ENCODE data around the gene RPS15. TPM values are rescaled to one million over a fixed set of nuclear protein-coding genes. Genes with fewer than 3 reads are reported as not detected.
A peak's percentile ranks its signal among the peaks of the same experiment; 100 is the strongest.

The RPS15 gene
- total RNA-seq, 1 experiment from 2014 or later = 702 TPM

- Histone ChIP-seq H3K36me3 (peaks cover 12% of the 10 kb centered on the region), H3K27me3 (no peaks in the 10 kb centered on the region), H3K4me3 (no peak overlapping the region), H3K9me3 (no peaks in the 10 kb centered on the region)
- DNase-seq = no peak
Measured at GRCh38 chr19:1424192-1424955, 13.8 kb upstream of the RPS15 start.

DNA sequence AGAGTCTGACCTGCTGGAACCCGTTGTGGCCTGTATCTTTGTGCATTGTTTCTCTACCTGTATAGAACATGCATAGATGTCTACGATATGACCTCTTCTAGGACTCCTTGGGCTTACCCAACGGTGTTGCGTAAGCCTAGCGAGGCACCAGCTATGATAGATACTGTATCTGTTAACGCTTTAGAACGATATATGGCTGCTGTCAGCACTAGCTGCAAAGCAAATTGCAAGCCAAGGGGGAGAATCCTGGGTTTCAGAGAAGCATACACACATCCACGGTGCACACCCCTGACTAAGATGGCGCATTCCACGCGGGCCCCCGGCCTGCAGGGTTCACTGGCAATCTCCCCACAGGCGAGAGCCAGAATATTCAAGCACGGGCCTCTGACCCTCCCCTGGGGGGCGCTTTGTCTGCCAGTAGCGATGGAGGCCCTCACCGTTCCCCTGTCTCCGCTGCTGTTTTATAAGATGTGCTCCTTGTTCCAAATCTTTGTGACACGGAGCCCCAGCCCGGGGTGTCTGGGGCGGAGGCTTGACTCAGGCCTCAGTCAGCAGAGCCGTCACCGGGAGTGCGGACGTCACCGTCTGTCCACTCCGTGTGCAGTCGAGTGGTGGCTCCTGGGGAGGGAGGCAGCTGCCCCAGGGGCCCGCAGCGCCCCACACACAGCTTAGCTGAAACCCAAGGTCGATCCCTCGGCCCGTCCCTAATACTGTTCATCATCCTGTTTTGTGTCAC lies 12.9 kb upstream of the RPS15 start:
- no peaks in the 10 kb centered on the region for H3K27me3 ChIP-seq
- DNase-seq = no peak
- H3K9me3 ChIP-seq = no peaks in the 10 kb centered on the region
- H3K4me3 ChIP-seq = no peak overlapping the region
- peaks cover 12% of the 10 kb centered on the region for H3K36me3 ChIP-seq

DNA sequence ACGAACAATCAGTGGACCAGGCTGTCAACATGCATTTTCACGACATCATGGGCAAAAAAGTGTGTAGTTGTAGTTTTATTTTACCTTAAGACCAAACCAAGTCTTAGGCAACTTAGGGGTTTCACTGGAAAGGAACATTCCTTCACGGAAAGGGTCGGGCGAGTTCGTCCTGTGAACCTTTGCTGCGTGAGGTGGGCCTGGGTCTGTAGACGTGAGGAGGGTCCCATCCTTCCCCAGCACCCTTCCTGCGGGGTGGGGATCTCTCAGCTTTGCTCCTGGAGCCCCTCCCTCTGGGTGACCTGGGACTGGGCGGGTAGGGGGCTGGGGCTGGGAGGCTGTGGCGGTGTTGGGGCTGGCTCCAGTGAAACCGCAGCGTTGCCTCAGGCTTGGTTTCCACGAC lies 12.3 kb upstream of the RPS15 start:
- Histone ChIP-seq H3K9me3 (no peaks in the 10 kb centered on the region), H3K4me3 (no peak overlapping the region), H3K27me3 (no peaks in the 10 kb centered on the region), H3K36me3 (peaks cover 12% of the 10 kb centered on the region)
- no peak for DNase-seq

- no peaks in the 10 kb centered on the region for H3K27me3 ChIP-seq
- no peak overlapping the region for H3K4me3 ChIP-seq
- H3K9me3 ChIP-seq = no peaks in the 10 kb centered on the region
- DNase-seq = no peak
- H3K36me3 ChIP-seq = peaks cover 12% of the 10 kb centered on the region
Measured at GRCh38 chr19:1426736-1427135, 11.5 kb upstream of the RPS15 start.

DNA sequence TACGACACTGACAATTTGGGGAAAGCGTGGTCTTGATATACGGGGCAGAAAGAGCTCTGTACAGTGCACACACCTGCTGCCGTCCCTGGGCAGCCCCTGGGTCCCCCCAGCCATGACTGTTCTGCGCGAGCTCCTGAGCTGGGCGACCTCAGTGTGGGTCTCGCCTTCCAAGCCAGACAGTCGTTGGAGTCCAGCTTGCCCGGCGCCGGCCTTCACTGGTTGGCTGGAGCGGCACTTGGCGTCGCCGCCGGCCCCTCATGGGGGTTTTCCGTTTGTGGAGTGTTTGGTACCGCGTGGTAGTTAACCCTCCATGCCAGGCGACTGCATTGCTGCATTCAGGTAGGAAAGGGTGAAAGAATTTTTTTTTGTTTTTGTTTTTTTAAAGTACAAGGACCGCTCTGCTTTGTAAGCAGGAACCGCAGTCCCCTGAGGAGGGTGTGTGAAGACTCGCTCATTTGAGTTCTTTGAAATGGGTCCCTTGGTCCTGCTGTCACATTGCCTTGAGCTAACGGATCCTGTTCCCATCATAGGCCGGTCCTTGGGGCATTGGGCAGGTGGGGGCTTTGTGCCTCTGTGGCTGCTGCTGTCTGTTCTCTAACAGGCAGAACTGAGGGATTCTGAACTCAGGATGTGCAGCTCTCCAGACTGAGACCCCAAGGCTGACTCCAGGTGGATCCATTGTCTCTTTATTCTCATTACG lies 10.8 kb upstream of the RPS15 start:
- Histone ChIP-seq H3K9me3 (no peaks in the 10 kb centered on the region), H3K4me3 (no peak overlapping the region), H3K27me3 (no peaks in the 10 kb centered on the region), H3K36me3 (peaks cover 11% of the 10 kb centered on the region)
- DNase-seq = no peak

GRCh38 chr19:1428738-1429391 lies 9.3 kb upstream of the RPS15 start:
- DNase-seq = no peak
- no peak overlapping the region for H3K4me3 ChIP-seq
- peaks cover 13% of the 10 kb centered on the region for H3K36me3 ChIP-seq
- H3K9me3 ChIP-seq = no peaks in the 10 kb centered on the region
- H3K27me3 ChIP-seq = no peaks in the 10 kb centered on the region

DNA sequence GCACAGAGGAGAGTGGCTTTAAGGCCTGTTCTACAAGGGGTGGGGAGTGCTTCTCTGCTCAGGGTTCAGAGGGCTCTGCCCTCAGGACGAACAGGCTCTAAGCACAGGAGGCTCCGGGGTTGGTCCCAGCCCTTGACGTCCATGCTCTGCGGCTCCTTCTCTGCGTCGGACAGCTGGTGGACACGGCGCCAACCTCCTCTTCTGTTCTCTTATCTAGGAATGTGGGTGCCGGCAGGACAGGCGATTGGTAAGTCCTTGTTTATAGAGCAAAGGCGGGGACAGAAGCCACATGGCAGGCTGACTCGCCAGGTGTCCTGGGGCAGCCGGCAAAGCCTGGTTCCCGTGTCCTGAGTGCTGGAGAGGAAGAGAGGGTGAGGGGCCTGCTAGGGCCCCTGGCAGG lies 8.4 kb upstream of the RPS15 start:
- DNase-seq = no peak
- Histone ChIP-seq H3K36me3 (peaks cover 13% of the 10 kb centered on the region), H3K9me3 (no peaks in the 10 kb centered on the region), H3K27me3 (no peaks in the 10 kb centered on the region), H3K4me3 (no peak overlapping the region)

GRCh38 chr19:1430246-1430645 lies 8.0 kb upstream of the RPS15 start:
- Histone ChIP-seq H3K36me3 (peaks cover 9% of the 10 kb centered on the region), H3K4me3 (no peak overlapping the region), H3K27me3 (no peaks in the 10 kb centered on the region), H3K9me3 (no peaks in the 10 kb centered on the region)
- no peak for DNase-seq

DNA sequence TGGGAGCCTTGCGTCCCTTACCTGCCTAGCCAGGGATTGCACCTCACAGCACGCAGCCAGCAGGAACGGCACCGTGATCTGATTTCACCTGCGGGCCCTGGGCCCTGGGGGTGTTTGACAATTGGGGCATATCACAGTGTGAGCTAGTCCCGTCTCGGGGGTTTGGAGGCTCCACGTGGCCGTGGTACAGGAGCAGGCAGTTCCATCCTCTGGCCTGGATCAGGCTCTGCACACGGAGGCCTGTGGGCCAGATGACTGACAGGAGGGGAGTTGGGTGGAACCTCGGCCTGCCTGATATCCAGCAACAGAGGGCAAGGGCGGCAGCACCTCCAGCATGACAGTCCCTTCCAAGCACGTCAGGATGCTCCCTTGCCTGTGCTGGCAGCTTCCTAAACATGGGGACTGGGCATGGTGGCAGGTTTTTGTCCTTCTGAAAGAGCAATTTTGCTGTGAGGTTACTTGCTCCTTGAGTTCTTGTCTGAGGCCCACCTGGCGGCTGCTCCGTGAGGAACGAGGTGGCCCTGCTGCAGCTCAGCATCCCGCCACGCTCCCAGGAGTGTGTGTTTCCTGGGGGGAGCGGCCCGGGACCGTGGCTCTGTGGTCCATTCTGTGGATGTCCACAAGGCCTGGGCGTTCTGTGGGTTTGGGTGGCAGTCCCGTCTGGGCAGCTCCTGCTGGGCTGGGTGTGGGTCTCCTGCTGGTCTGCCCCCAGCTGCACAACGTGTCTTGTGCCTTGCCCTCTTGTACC lies 6.3 kb upstream of the RPS15 start:
- Histone ChIP-seq H3K36me3 (peaks cover 8% of the 10 kb centered on the region; the same call in 1 of the 2 replicates), H3K4me3 (no peak overlapping the region), H3K27me3 (no peaks in the 10 kb centered on the region), H3K9me3 (no peaks in the 10 kb centered on the region)
- no peak for DNase-seq

DNA sequence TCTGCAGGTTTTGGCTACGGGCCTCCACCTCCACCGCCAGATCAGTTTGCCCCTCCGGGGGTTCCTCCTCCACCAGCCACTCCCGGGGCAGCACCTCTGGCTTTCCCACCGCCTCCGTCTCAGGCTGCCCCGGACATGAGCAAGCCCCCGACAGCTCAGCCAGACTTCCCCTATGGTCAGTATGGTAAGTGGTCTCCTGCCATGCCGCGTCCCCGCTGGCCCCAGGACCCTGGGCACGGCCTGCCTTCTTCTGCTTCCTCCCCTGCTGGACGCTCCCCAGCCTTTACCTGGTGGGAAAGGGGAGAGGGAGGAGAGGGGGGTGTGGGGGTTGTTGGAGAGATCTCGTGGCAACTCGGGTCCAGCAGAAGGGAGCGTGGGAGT lies 5.7 kb upstream of the RPS15 start:
- Histone ChIP-seq H3K9me3 (no peaks in the 10 kb centered on the region), H3K36me3 (peaks cover 8% of the 10 kb centered on the region; the same call in 1 of the 2 replicates), H3K27me3 (no peaks in the 10 kb centered on the region), H3K4me3 (no peak overlapping the region)
- no peak for DNase-seq

GRCh38 chr19:1433119-1434039 lies 4.8 kb upstream of the RPS15 start:
- H3K36me3 ChIP-seq = peaks cover 9% of the 10 kb centered on the region
- no peaks in the 10 kb centered on the region for H3K27me3 ChIP-seq
- DNase-seq = no peak
- H3K9me3 ChIP-seq = no peaks in the 10 kb centered on the region
- no peak overlapping the region for H3K4me3 ChIP-seq

DNA sequence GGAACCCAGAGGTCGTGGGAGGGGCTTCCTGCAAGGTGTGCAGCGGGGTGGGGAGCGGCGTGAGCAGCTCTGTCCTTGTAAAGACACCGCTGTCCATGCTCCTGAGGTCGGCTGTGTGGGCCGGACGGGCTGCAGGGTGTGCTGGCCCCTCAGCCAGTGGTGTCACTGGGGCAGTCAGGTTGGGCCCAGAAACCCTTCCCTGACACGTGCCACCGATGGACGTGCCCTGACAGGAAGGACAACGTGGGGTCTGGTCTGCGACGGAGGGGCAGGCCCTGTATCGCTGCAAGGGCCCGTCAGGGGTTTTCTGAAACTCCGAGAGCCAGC lies 4.2 kb upstream of the RPS15 start:
- DNase-seq = no peak
- H3K9me3 ChIP-seq = no peaks in the 10 kb centered on the region
- H3K27me3 ChIP-seq = no peaks in the 10 kb centered on the region
- peaks cover 11% of the 10 kb centered on the region for H3K36me3 ChIP-seq
- H3K4me3 ChIP-seq = no peak overlapping the region

DNA sequence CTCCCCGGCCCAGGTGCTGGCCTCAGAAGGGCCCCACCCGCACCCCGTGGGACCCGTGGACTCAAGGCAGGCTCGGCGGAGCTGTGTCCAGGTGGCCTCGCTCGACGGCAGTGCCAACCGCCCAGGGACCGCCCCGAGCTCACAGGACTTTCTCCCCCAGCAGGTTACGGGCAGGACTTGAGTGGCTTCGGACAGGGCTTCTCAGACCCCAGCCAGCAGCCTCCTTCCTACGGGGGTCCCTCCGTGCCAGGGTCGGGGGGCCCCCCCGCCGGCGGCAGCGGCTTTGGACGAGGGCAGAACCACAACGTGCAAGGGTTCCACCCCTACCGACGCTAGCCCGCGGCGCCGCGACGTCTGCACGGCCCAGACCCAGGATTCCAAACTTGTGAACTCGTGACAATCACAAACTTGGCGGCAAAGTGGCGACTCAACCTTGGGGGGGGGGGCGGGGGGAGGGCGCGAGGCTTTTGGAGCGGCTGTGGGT lies 3.6 kb upstream of the RPS15 start:
- no peak overlapping the region for H3K4me3 ChIP-seq
- DNase-seq = no peak
- H3K27me3 ChIP-seq = no peaks in the 10 kb centered on the region
- H3K36me3 ChIP-seq = peaks cover 18% of the 10 kb centered on the region
- no peaks in the 10 kb centered on the region for H3K9me3 ChIP-seq

GRCh38 chr19:1435378-1435989 lies 2.7 kb upstream of the RPS15 start:
- Histone ChIP-seq H3K27me3 (no peaks in the 10 kb centered on the region), H3K36me3 (peaks cover 26% of the 10 kb centered on the region), H3K9me3 (no peaks in the 10 kb centered on the region), H3K4me3 (no peak overlapping the region)
- no peak for DNase-seq

DNA sequence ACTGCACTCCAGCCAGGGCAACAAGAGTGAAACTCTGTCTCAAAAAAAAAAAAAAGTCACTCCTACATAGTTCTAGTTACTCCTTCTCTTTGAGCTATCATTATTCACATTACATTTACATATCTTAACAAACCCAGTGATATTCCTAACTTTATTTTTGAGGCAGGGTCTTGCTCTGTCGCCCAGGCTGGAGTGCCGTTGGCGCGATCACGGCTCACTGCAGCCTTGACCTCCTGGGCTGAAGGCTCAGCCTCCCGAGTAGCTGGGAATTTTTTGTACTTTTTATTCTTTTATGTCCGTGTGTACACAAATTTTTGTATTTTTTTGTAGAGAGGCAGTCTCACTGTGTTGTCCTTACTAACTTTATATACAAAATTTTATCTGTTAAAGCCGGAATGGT lies 587 bp upstream of the RPS15 start:
- no peak for DNase-seq
- no peaks in the 10 kb centered on the region for H3K9me3 ChIP-seq
- H3K36me3 ChIP-seq = peaks cover 48% of the 10 kb centered on the region
- H3K4me3 ChIP-seq = peak overlapping the region; percentile 86; the same call in 1 of the 2 replicates
- no peaks in the 10 kb centered on the region for H3K27me3 ChIP-seq
